GDM1 (cell line): ENCODE measurements around the gene USHBP1.

Source experiments
- DNase-seq: peaks from one replicate; lab custom pipeline; 2025; lab: John Stamatoyannopoulos, UW

The USHBP1 gene

DNA sequence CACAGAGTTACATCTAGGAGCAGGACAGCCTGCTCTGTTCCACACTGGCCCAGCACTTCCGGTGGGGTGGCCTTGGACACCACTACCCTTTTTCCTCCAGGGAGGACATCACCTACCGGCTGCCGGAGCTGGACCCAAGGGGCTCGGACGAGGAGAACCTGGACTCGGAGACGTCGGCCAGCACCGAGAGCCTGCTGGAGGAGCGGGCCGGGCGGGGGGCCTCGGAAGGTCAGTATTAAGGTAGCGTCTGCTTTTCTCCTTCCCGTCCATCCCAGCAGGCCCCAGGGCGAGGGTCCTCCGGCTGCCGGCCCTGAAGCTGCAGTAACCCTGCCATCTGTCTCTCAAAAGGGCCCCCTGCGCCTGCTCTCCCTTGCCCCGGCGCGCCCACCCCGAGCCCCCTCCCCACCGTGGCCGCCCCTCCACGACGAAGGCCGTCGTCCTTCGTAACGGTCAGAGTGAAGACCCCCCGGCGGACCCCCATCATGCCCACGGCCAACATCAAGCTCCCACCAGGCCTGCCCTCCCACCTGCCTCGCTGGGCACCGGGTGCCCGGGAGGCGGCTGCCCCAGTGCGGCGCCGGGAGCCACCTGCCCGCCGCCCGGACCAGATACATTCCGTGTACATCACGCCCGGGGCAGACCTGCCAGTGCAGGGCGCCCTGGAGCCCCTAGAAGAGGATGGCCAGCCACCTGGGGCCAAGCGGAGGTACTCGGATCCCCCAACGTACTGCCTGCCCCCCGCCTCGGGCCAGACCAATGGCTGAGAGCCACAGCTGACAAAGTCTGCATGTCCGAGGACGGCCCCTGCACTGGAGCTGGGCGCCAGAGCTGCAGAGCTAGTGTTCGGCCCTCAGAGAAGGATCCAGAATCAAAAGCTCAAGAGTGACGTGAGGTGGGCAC lies 52.7 kb downstream of the USHBP1 start:
- no peak for DNase-seq

DNA sequence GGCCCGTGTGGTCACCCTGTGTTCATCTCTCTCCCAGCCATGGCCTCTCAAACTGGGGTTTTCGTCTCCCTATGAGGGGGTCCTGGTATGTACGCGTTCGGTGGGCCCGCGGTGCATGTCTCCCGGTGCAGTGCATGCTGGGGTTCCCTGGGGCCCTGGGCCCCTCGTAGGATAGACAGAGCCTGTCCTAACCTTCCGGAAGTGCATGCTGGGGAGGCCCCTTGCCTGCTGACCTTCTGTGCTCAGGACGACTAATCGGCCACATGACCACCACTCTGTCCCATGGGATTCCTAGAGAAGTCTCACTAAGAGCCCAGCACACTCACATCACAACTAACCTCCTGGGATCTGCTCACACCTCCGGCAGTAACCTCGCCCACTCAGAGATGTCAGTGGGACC lies 54.2 kb downstream of the USHBP1 start:
- no peak for DNase-seq

DNA sequence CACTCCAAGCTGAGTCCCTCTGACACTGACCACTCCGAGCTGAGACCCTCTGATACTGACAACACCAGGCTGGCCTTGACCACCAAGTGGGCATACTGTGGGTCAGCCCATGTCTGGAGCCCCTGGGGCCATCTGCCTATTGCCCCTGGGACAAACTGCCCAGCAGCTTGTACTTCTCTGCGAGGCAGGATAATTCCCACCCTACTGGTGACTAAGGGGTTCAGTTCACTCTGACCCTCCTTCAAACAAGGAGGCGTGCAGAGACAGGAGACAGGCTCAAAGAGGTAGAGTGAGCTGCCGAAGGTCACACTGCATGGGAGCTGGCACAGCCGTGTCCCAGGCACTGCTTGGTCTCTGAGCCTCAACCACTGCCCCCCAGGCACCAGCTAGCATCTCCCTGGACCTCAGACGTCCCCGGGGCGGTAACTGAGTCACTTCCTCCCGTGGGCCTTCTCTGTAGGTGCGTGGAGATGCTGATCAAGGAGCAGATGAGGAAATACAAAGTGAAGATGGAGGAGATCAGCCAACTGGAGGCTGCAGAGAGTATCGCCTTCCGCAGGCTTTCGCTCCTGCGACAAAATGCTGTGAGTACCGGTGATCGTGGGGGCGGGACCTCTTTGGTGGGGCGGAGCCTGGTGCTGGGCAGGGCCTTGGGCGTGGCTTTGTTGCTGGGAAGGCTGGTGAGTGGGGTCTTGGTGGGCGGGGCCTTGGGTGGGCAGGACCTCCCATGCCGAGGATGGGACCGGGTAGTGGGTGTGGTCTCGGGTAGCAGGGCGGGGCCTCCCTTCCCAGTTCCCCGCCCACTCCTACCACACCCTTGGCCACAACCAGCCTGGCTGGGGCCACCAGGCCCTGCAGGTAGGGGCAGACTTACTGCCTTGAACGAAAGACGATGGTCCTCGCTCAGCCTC lies 55.2 kb downstream of the USHBP1 start:
- DNase-seq, result peak; percentile 59

DNA sequence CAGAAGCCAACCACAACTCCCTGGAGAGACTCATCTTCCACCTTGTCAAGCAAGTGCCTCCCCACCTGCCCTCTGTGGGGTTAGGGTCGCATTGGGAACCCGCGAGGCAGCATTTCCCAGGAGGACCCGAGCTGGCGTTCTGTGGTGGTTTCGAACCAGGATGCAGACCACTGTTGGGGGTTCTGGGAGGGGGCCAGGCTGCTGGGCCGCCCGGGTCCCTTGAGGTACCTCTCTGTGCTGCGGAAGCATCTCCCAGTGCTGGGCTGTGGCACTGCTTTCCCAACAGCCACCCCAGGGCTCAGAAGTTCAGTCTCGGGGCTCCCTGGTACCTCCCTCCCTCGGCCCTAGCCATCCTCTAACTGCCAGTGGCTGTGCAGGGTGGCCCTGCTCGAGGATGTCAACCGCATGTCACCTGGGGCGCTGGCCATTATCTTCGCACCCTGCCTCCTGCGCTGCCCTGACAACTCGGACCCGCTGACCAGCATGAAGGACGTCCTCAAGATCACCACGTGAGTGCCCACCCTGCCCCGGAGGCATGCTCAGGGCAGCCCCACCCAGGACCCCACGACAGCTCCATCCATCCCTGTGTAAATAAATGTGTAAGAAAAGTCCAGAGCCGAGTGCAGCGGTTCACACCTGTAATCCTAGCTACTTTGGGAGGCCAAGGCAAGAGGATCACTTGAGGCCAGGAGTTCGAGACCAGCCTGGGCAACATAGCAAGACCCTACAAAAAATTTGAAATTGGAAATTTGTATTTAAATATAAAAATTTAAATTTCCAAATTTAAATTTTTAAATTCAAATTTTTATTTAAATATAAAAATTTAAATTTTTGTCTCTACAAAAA lies 57.6 kb downstream of the USHBP1 start:
- DNase-seq, result no peak

DNA sequence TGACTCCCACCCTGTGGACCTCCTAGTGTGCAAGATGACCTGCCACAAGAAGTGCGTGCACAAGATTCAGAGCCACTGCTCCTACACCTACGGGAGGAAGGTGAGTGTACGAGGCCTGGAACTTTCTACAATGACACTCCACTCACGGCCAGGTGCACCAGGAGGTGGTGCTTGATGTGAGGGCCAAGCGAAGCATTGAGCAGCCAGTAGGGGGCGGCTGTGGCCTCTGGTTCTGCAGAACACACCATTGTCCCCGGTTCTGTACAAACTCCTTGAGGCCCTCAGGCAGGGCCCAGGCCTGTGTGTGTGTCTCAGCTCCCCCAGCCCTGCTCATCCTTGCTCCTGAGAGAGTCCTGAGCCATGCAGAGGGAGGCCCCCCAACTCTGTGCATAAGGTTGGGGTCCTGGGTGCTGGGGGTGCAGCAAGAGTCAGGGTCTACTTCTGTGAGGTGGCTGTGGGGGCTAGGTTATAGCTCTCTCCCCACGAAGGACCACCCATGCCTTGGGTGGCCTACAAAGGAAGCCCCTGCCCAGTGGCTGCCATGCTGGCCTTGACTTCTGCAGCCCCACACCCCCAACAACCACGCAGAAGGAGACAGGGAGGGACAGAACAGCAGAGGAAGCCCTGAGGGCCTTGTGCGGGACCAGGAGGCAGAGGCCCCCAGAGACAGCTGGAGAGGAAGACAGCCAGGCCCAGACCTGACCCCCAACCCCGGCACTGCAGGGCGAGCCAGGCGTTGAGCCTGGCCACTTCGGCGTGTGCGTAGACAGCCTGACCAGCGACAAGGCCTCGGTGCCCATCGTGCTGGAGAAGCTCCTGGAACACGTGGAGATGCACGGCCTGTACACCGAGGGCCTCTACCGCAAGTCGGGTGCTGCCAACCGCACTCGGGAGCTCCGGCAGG lies 59.1 kb downstream of the USHBP1 start:
- peak; percentile 11 for DNase-seq

DNA sequence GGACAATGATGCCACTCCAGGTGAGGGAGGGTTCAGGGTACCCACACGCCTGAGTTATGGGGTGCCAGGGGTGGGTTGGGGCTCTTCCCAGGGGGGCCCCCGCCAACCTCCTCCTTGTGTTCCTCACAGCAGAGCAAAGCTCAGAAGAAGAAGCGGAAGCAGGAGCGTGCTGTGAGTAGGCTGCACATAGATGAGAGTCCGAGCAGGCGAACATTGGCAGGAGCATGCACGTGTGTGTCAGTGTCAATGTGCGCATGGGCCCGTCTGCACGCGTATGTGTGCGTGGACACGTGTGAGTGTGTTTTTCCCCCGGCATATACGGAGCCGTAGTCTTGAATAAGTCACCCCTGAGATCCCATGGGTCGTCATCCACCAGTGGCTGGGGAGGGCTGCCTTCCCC lies 61.8 kb downstream of the USHBP1 start:
- DNase-seq, result no peak

DNA sequence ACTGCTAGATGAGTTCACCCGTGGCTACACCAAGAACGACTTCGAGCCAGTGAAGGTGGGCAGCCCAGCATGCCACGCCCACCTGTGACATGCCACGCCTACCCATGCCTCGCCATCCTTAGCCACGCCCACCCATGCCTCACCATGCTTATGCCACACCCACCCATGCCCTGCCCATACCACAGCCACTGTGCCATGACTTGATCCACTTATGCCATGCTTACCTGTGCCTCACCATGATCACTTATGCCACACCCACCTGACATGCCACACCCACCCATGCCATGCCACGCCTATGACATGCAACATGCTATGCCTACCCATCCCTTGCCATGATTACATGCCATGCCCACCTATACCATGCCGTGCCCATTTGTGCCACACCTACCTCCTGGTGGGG lies 62.3 kb downstream of the USHBP1 start:
- DNase-seq, result no peak

DNA sequence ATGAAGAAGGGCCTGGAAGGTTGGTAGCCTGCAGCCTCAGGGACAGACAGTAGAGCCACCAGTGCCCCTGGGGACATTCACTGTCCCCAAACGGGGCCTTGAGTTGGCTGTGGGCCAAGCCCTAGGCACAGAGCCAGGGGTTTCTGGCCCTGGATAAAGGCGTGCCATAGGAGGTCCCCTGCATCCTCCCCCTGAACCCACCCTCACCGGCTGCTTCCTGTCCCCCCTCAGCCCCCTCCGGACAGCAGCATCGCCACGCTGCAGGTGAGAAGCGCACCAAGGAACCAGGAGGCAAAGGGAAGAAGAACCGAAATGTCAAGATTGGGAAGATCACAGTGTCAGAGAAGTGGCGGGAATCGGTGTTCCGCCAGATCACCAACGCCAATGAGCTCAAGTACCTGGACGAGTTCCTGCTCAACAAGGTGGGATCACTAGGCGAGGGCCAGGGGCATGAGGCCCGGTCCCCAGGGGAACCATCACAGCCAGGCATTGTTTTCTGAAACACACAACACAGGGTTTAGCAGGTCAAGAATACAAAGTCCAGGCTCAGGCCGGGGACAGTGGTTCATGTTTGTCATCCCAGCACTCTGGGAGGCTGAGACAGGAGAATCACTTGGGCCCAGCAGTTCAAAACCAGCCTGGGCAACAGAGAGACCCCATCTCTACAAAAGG lies 64.0 kb downstream of the USHBP1 start:
- DNase-seq, result no peak
